ENCODE results near the gene PRPSAP1. TPM values are rescaled to one million over a fixed set of nuclear protein-coding genes. Genes with fewer than 3 reads are reported as not detected.

Gene PRPSAP1
- total RNA-seq, 1 experiment from 2014 or later, result 42.6 TPM

DNA sequence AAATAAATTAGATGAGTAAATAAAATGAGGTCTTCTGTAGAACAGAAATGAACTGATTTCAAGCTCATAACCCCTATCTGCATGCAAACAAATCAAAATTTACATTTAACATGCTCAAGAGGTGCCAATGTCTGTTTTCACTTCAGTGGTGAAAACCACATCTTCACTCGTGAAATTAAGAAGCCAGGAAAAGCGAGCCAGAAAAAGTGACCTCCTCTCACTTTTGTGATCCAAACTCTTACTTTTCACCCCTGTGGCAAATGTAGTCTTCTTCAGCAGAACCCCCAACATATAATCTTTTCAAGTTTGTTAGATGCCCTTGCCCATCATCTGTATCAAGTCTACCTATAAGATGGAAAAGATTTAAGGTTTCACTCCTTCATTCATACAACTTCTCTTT is 36.2 kb downstream of the PRPSAP1 start:
- Mint-ChIP-seq H3K4me3 (ENCODE audit: low read depth, unreplicated experiment) (no peak overlapping the region), H3K36me3 (ENCODE audit: insufficient read depth, unreplicated experiment) (no peaks in the 10 kb centered on the region), H3K9me3 (ENCODE audit: low read depth, unreplicated experiment) (no peaks in the 10 kb centered on the region), H3K27me3 (ENCODE audit: unreplicated experiment) (no peaks in the 10 kb centered on the region), H3K4me1 (ENCODE audit: low read depth, unreplicated experiment) (no peaks in the 10 kb centered on the region), H3K27ac (ENCODE audit: unreplicated experiment) (no peak overlapping the region)
- intact Hi-C loops (cut with micrococcal nuclease; ENCODE audit: unreplicated experiment), result no loop called here
- CTCF ChIA-PET, result no interaction called here
- DNase-seq, result no peak
- BruUV-seq (replicated peaks), result no TSS peak
- TF ChIP-seq, protein P1, sequence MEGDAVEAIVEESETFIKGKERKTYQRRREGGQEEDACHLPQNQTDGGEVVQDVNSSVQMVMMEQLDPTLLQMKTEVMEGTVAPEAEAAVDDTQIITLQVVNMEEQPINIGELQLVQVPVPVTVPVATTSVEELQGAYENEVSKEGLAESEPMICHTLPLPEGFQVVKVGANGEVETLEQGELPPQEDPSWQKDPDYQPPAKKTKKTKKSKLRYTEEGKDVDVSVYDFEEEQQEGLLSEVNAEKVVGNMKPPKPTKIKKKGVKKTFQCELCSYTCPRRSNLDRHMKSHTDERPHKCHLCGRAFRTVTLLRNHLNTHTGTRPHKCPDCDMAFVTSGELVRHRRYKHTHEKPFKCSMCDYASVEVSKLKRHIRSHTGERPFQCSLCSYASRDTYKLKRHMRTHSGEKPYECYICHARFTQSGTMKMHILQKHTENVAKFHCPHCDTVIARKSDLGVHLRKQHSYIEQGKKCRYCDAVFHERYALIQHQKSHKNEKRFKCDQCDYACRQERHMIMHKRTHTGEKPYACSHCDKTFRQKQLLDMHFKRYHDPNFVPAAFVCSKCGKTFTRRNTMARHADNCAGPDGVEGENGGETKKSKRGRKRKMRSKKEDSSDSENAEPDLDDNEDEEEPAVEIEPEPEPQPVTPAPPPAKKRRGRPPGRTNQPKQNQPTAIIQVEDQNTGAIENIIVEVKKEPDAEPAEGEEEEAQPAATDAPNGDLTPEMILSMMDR (IDR thresholded peaks at IDR 0.05; ENCODE audit: unreplicated experiment), result no peak

- no TSS peak for BruUV-seq (replicated peaks)
- intact Hi-C loops (cut with micrococcal nuclease; ENCODE audit: unreplicated experiment), result no loop called here
- DNase-seq, result no peak
- TF ChIP-seq, protein P1 (IDR thresholded peaks at IDR 0.05; ENCODE audit: unreplicated experiment), result no peak
- no peak overlapping the region for H3K27ac Mint-ChIP-seq (ENCODE audit: unreplicated experiment)
- H3K4me3 Mint-ChIP-seq (ENCODE audit: low read depth, unreplicated experiment), result no peak overlapping the region
- H3K4me1 Mint-ChIP-seq (ENCODE audit: low read depth, unreplicated experiment), result no peaks in the 10 kb centered on the region
- CTCF ChIA-PET, result no interaction called here
- H3K27me3 Mint-ChIP-seq (ENCODE audit: unreplicated experiment), result no peaks in the 10 kb centered on the region
- H3K9me3 Mint-ChIP-seq (ENCODE audit: low read depth, unreplicated experiment), result no peaks in the 10 kb centered on the region
- peaks cover 8% of the 10 kb centered on the region for H3K36me3 Mint-ChIP-seq (ENCODE audit: insufficient read depth, unreplicated experiment)
Measured at GRCh38 chr17:76314392-76315227, 39.1 kb downstream of the PRPSAP1 start.

- TF ChIP-seq, protein P1 (IDR thresholded peaks at IDR 0.05; ENCODE audit: unreplicated experiment), result no peak
- CTCF ChIA-PET, result no interaction called here
- Mint-ChIP-seq H3K4me3 (ENCODE audit: low read depth, unreplicated experiment) (no peak overlapping the region), H3K27ac (ENCODE audit: unreplicated experiment) (no peak overlapping the region), H3K27me3 (ENCODE audit: unreplicated experiment) (no peaks in the 10 kb centered on the region), H3K4me1 (ENCODE audit: low read depth, unreplicated experiment) (no peaks in the 10 kb centered on the region), H3K36me3 (ENCODE audit: insufficient read depth, unreplicated experiment) (peaks cover 16% of the 10 kb centered on the region), H3K9me3 (ENCODE audit: low read depth, unreplicated experiment) (no peaks in the 10 kb centered on the region)
- no TSS peak for BruUV-seq (replicated peaks)
- intact Hi-C loops (cut with micrococcal nuclease; ENCODE audit: unreplicated experiment), result no loop called here
- DNase-seq, result no peak
Measured at GRCh38 chr17:76312735-76313134, 41.0 kb downstream of the PRPSAP1 start.

GRCh38 chr17:76309461-76309860 is 44.3 kb downstream of the PRPSAP1 start:
- Mint-ChIP-seq H3K27ac (ENCODE audit: unreplicated experiment) (no peak overlapping the region), H3K9me3 (ENCODE audit: low read depth, unreplicated experiment) (no peaks in the 10 kb centered on the region), H3K4me3 (ENCODE audit: low read depth, unreplicated experiment) (no peak overlapping the region), H3K4me1 (ENCODE audit: low read depth, unreplicated experiment) (no peaks in the 10 kb centered on the region), H3K36me3 (ENCODE audit: insufficient read depth, unreplicated experiment) (peaks cover 21% of the 10 kb centered on the region), H3K27me3 (ENCODE audit: unreplicated experiment) (no peaks in the 10 kb centered on the region)
- DNase-seq, result no peak
- TF ChIP-seq, protein P1 (IDR thresholded peaks at IDR 0.05; ENCODE audit: unreplicated experiment), result no peak
- intact Hi-C loops (cut with micrococcal nuclease; ENCODE audit: unreplicated experiment), result no loop called here
- no TSS peak for BruUV-seq (replicated peaks)
- CTCF ChIA-PET, result interaction anchor here (0.7 kb wide), 1 partner anchor 186 kb away, joined by 5 read pairs; no protein-coding TSS in a partner anchor
